B cell (primary cell): ENCODE measurements around the gene UBR1. TPM values are rescaled to one million over a fixed set of nuclear protein-coding genes. Genes with fewer than 3 reads are reported as not detected.

Experiments used
- ATAC-seq: fragments of 200-7000 bp; cut with Tn5 transposase; one replicate; pipeline ENCODE4 v1.10.0; 2021; ENCODE audit warnings: low read depth, mild to moderate bottlenecking, moderate number of reproducible peaks, moderate library complexity
- CTCF ChIA-PET: fragments of 350-600 bp; sonication (Branson Sonifier 250); formaldehyde crosslinking; loops from one replicate; lab custom pipeline; 2021; ENCODE audit warnings: antibody characterized with exemption, inconsistent platforms; lab: Charles Lee
- POLR2A ChIA-PET: fragments of 350-600 bp; sonication (Branson Sonifier 250); formaldehyde crosslinking; loops from one replicate; lab custom pipeline; 2021; ENCODE audit warnings: antibody characterized with exemption; lab: Charles Lee
- DNase-seq: peaks from one replicate; pipeline ENCODE4 v3.0.0; 2013
- H2AFZ ChIP-seq: 2 replicates; pipeline ENCODE4 v1.6.1; 2012; ENCODE audit warnings: mild to moderate bottlenecking, low read depth, low read length; ENCODE audit not compliant: insufficient read depth, poor library complexity, severe bottlenecking
- H3K27ac ChIP-seq, 2 donors: 1 replicate in 1 of 2; 2 replicates in 1 of 2; pipeline ENCODE4 v1.5.1; 2012 to 2013; ENCODE audit warnings: low read length in 2 of 2, mild to moderate bottlenecking in 2 of 2, moderate library complexity in 1 of 2
- H3K27me3 ChIP-seq, 4 experiments: fragments of 200-600 bp in 1 of 4; sonication (generic) in 1 of 4; replicated peaks in 1 of 4; 1 replicate in 2 of 4; 2 replicates in 2 of 4; pipeline versions ENCODE4 v1.6.1 to v1.7.0; 2013 to 2016; ENCODE audit warnings: low read length in 3 of 4, mild to moderate bottlenecking in 2 of 4, mixed read lengths in 1 of 4, moderate library complexity in 1 of 4; ENCODE audit not compliant: insufficient read depth in 4 of 4, control insufficient read depth in 3 of 4; ENCODE audit errors: control extremely low read depth in 1 of 4
- H3K36me3 ChIP-seq, 2 experiments: replicated peaks in 1 of 2; 1 replicate in 1 of 2; 2 replicates in 1 of 2; pipeline versions ENCODE4 v1.6.1 to v1.7.1; 2013; ENCODE audit warnings: low read length in 1 of 2; ENCODE audit not compliant: insufficient read depth in 2 of 2, control insufficient read depth in 1 of 2; ENCODE audit errors: control extremely low read depth in 1 of 2, extremely low read depth in 1 of 2
- H3K4me1 ChIP-seq, 2 donors: fragments of 200-600 bp in 1 of 2; sonication (generic) in 1 of 2; 1 replicate in 1 of 2; 2 replicates in 1 of 2; pipeline versions ENCODE4 v1.5.1 to v1.6.1; 2013 to 2017; ENCODE audit warnings: low read length in 2 of 2; ENCODE audit not compliant: control insufficient read depth in 2 of 2, insufficient read depth in 2 of 2
- H3K4me2 ChIP-seq: replicated peaks from 2 replicates; pipeline ENCODE3; 2012; ENCODE audit warnings: mild to moderate bottlenecking, low read depth, low read length; ENCODE audit not compliant: poor library complexity, severe bottlenecking
- H3K4me3 ChIP-seq, 5 experiments: fragments of 200-600 bp in 1 of 5; sonication (generic) in 1 of 5; 1 replicate in 3 of 5; 2 replicates in 2 of 5; pipeline versions ENCODE4 v1.5.1 to v1.7.0; 2011 to 2016; ENCODE audit warnings: low read length in 4 of 5, mild to moderate bottlenecking in 4 of 5, low read depth in 2 of 5, control low read depth in 1 of 5, moderate library complexity in 1 of 5; ENCODE audit not compliant: insufficient read depth in 1 of 5; ENCODE audit errors: control extremely low read depth in 1 of 5, extremely low read depth in 1 of 5
- H3K79me2 ChIP-seq: fragments of 200-600 bp; sonication (generic); one replicate; pipeline ENCODE4 v1.6.0; 2016; ENCODE audit warnings: low read length; ENCODE audit not compliant: control insufficient read depth, insufficient read depth
- H3K9ac ChIP-seq: fragments of 200-600 bp; sonication (generic); 2 replicates; pipeline ENCODE4 v1.6.1; 2017; ENCODE audit warnings: mild to moderate bottlenecking, low read length, moderate library complexity
- H3K9me3 ChIP-seq, 3 donors: one replicate each; pipeline versions ENCODE4 v1.6.1 to v1.7.1; 2013; ENCODE audit warnings: low read length in 2 of 3; ENCODE audit not compliant: control insufficient read depth in 2 of 3, insufficient read depth in 1 of 3; ENCODE audit errors: control extremely low read depth in 1 of 3
- H4K20me1 ChIP-seq: 2 replicates; pipeline ENCODE4 v1.6.0; 2012; ENCODE audit warnings: mild to moderate bottlenecking, low read length; ENCODE audit not compliant: insufficient read depth, control insufficient read depth, poor library complexity, severe bottlenecking
- H3K27ac Mint-ChIP-seq: one replicate; pipeline ENCODE4 v1.8.0; 2021; ENCODE audit warnings: mixed read lengths
- H3K27me3 Mint-ChIP-seq: one replicate; pipeline ENCODE4 v1.8.0; 2021; ENCODE audit warnings: mixed read lengths
- H3K4me1 Mint-ChIP-seq: one replicate; pipeline ENCODE4 v1.8.0; 2021; ENCODE audit warnings: mixed read lengths
- H3K4me3 Mint-ChIP-seq: one replicate; pipeline ENCODE4 v1.8.0; 2021; ENCODE audit warnings: mixed read lengths
- H3K9me3 Mint-ChIP-seq: one replicate; pipeline ENCODE4 v1.8.0; 2022; ENCODE audit warnings: mixed read lengths; ENCODE audit not compliant: insufficient read depth
- EZH2 ChIP-seq: IDR thresholded peaks from 2 replicates; pipeline ENCODE4 v1.6.1; 2012; ENCODE audit warnings: borderline replicate concordance, low read depth, mild to moderate bottlenecking, moderate library complexity, low read length; ENCODE audit not compliant: insufficient read depth, poor library complexity, severe bottlenecking
- WGBS: methylation state at CpG from one replicate; pipeline ENCODE4 v1.1.5; 2013; ENCODE audit warnings: missing lambda C conversion rate; ENCODE audit not compliant: insufficient coverage; 5-methylcytosine and 5-hydroxymethylcytosine counted together
- intact Hi-C: fragments of 100-400 bp; cut with micrococcal nuclease; formaldehyde crosslinking; loops from one replicate; pipeline ENCODE4 v1.10.0; 2022
- polyA plus RNA-seq: library from polyadenylated mRNA; depleted of rRNA; stranded (reverse); fragments of >200 nt; gene quantifications from 2 replicates; pipeline ENCODE4 v1.2.3, GENCODE V29; 2012
- total RNA-seq, 2 donors: library from RNA; stranded (reverse); fragments of 120-200 nt in 1 of 2; gene quantifications; 1 replicate in 1 of 2; 2 replicates in 1 of 2; pipeline versions ENCODE4 v1.2.3 to v1.2.4, GENCODE V29; 2013 to 2022
- TF ChIP-seq, protein P1 (sequence below): fragments of 200-600 bp; IDR thresholded peaks from one replicate; pipeline ENCODE4 v1.8.0; 2022; ENCODE audit warnings: antibody characterized with exemption, mild to moderate bottlenecking

UBR1 gene
- total and polyA plus RNA-seq, 2 donors (not counting 1 experiment from before 2014, with no cell fraction given), result 9.7 to 66.7 TPM

DNA sequence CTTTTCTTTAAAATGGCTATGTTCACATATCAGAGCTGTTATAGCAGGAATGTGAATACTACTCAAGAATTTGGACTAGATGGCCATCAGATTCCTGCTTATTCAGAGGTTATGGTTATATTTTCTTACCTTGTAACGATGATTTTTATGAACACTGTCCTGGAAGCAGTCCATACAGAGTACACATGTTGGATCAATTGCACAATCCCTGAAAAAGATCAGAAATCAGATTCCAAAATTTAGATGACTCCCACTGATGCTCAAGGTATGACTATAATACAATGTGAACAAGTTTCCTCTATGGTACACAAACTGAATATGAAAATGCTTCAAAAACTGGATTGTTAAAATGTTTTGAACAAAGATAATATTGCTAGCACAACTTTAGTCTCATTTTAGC is 23.3 kb downstream of the UBR1 start:
- H3K9me3 ChIP-seq, result no peaks in the 10 kb centered on the region
- H3K4me3 ChIP-seq, result no peak overlapping the region
- peaks cover 29% of the 10 kb centered on the region for H3K79me2 ChIP-seq
- H3K27me3 Mint-ChIP-seq, result no peaks in the 10 kb centered on the region
- ChIA-PET POLR2A (no interaction called here), CTCF (no interaction called here)
- H3K27me3 ChIP-seq, result no peaks in the 10 kb centered on the region
- H3K4me1 Mint-ChIP-seq, result peaks cover 4% of the 10 kb centered on the region
- H3K27ac Mint-ChIP-seq, result no peak overlapping the region
- no peak overlapping the region for H3K4me2 ChIP-seq
- no peak overlapping the region for H2AFZ ChIP-seq
- ATAC-seq (no peak), DNase-seq (no peak)
- TF ChIP-seq EZH2, result no peak
- TF ChIP-seq, protein P1, sequence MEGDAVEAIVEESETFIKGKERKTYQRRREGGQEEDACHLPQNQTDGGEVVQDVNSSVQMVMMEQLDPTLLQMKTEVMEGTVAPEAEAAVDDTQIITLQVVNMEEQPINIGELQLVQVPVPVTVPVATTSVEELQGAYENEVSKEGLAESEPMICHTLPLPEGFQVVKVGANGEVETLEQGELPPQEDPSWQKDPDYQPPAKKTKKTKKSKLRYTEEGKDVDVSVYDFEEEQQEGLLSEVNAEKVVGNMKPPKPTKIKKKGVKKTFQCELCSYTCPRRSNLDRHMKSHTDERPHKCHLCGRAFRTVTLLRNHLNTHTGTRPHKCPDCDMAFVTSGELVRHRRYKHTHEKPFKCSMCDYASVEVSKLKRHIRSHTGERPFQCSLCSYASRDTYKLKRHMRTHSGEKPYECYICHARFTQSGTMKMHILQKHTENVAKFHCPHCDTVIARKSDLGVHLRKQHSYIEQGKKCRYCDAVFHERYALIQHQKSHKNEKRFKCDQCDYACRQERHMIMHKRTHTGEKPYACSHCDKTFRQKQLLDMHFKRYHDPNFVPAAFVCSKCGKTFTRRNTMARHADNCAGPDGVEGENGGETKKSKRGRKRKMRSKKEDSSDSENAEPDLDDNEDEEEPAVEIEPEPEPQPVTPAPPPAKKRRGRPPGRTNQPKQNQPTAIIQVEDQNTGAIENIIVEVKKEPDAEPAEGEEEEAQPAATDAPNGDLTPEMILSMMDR, result no peak
- no peak overlapping the region for H3K9ac ChIP-seq
- H4K20me1 ChIP-seq, result peaks cover 7% of the 10 kb centered on the region
- no CpG with 5 or more reads among the region's 1 CpG for WGBS
- H3K4me3 Mint-ChIP-seq, result no peak overlapping the region
- no peak overlapping the region for H3K27ac ChIP-seq
- H3K36me3 ChIP-seq, result peaks cover 8 to 51% of the 10 kb centered on the region in 2 experiments
- no peaks in the 10 kb centered on the region for H3K4me1 ChIP-seq
- intact Hi-C loops, result no loop called here
- no peaks in the 10 kb centered on the region for H3K9me3 Mint-ChIP-seq

DNA sequence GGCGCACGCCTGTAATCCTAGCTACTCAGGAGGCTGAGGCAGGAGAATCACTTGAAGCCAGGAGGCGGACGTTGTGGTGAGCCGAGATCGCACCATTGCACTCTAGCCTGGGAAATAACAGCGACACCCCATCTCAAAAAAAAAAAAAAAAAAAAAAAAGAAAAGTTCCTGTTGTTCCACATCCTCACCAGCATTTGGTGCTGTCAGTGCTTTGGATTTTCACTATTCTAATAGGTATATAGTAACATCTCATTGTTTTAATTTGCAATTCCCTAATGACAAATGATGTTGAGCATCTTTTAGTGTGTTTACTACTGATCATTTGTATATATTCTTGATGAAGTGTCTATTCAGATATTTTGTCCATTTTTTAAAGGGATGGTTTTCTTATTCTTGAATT is 24.6 kb downstream of the UBR1 start:
- Histone ChIP-seq H3K36me3 (peaks cover 8 to 49% of the 10 kb centered on the region in 2 experiments), H3K27ac (no peak overlapping the region), H4K20me1 (peaks cover 7% of the 10 kb centered on the region), H3K9me3 (no peaks in the 10 kb centered on the region), H3K27me3 (no peaks in the 10 kb centered on the region), H2AFZ (no peak overlapping the region), H3K4me3 (no peak overlapping the region), H3K4me1 (no peaks in the 10 kb centered on the region), H3K79me2 (peaks cover 20% of the 10 kb centered on the region), H3K4me2 (no peak overlapping the region), H3K9ac (no peak overlapping the region)
- intact Hi-C loops, result no loop called here
- H3K4me3 Mint-ChIP-seq, result no peak overlapping the region
- no peak for DNase-seq
- TF ChIP-seq, protein P1, result no peak
- no peak for TF ChIP-seq EZH2
- ATAC-seq, result no peak
- 100% methylated on average over 2 of the region's 7 CpGs for WGBS
- H3K27ac Mint-ChIP-seq, result no peak overlapping the region
- CTCF ChIA-PET, result no interaction called here
- no peaks in the 10 kb centered on the region for H3K27me3 Mint-ChIP-seq
- H3K4me1 Mint-ChIP-seq, result peaks cover 3% of the 10 kb centered on the region
- H3K9me3 Mint-ChIP-seq, result no peaks in the 10 kb centered on the region
- POLR2A ChIA-PET, result no interaction called here
